Endothelial cell of umbilical vein (primary cell): Measurements from ENCODE around the gene LTB4R. TPM values are rescaled to one million over a fixed set of nuclear protein-coding genes. Genes with fewer than 3 reads are reported as not detected.

ENCODE experiments used
- BruUV-seq: library from RNA; stranded (reverse); fragments of 400-500 nt; replicated peaks from 2 replicates; lab custom pipeline; 2021; lab: Mats Ljungman, UMichigan
- CTCF ChIA-PET: fragments of 300-600, 350-600 bp; sonication (Branson Sonifier 250); formaldehyde crosslinking; loops from one replicate; lab custom pipeline; 2021; ENCODE audit warnings: antibody characterized with exemption, inconsistent platforms; lab: Charles Lee
- POLR2A ChIA-PET: fragments of 300-600, 350-600 bp; sonication (Branson Sonifier 250); formaldehyde crosslinking; loops from one replicate; lab custom pipeline; 2021; ENCODE audit warnings: antibody characterized with exemption, inconsistent platforms; lab: Charles Lee
- DNase-seq: peaks from one replicate; pipeline ENCODE4 v3.0.0-alpha.2; 2011; ENCODE audit warnings: low read depth, low spot score
- FAIRE-seq: peaks from 2 replicates; lab custom pipeline; 2011; peaks lifted over from hg19 to GRCh38; lab: Jason Lieb, UNC
- H2AFZ ChIP-seq: 2 replicates; pipeline ENCODE4 v1.6.0; 2012; ENCODE audit warnings: low read depth, low read length, control low read depth, inconsistent platforms
- H3K27ac ChIP-seq: 2 replicates; pipeline ENCODE4 v1.5.1; 2011; ENCODE audit warnings: low read depth, mild to moderate bottlenecking, control low read depth, low read length, moderate library complexity; ENCODE audit not compliant: insufficient read depth
- H3K27me3 ChIP-seq, 2 experiments: 2 replicates each; pipeline versions ENCODE4 v1.6.0 to v1.6.1; 2011; ENCODE audit warnings: low read length in 2 of 2, mixed read lengths in 1 of 2; ENCODE audit not compliant: control insufficient read depth in 2 of 2, insufficient read depth in 2 of 2
- H3K36me3 ChIP-seq, 2 experiments: 2 replicates in 1 of 2; 3 replicates in 1 of 2; pipeline ENCODE4 v1.5.1; 2011; ENCODE audit warnings: low read length in 2 of 2, mild to moderate bottlenecking in 1 of 2, moderate library complexity in 1 of 2; ENCODE audit not compliant: control insufficient read depth in 2 of 2, insufficient read depth in 2 of 2; ENCODE audit errors: extremely low read depth in 1 of 2
- H3K4me1 ChIP-seq: 3 replicates; pipeline ENCODE4 v1.5.1; 2011; ENCODE audit warnings: mild to moderate bottlenecking, low read length; ENCODE audit not compliant: control insufficient read depth, insufficient read depth; ENCODE audit errors: extremely low read depth
- H3K4me2 ChIP-seq: 2 replicates; pipeline ENCODE4 v1.6.1; 2011; ENCODE audit warnings: low read length, control low read depth, mixed read lengths; ENCODE audit not compliant: insufficient read depth
- H3K4me3 ChIP-seq, 3 experiments: fragments of 200-600 bp in 1 of 3; sonication (generic), shearing (Covaris generic) in 1 of 3; replicated peaks in 1 of 3; 2 replicates each; pipeline ENCODE4 v1.5.1; 2011 to 2016; ENCODE audit warnings: control low read depth in 3 of 3, low read length in 3 of 3, mild to moderate bottlenecking in 2 of 3, inconsistent platforms in 1 of 3, low read depth in 1 of 3, moderate library complexity in 1 of 3; ENCODE audit not compliant: insufficient read depth in 1 of 3
- H3K79me2 ChIP-seq: 2 replicates; pipeline ENCODE4 v1.6.0; 2012; ENCODE audit warnings: low read length, inconsistent platforms; ENCODE audit not compliant: control insufficient read depth, insufficient read depth
- H3K9ac ChIP-seq: replicated peaks from 2 replicates; pipeline ENCODE3; 2011; ENCODE audit warnings: low read length, control low read depth; ENCODE audit not compliant: insufficient read depth; ENCODE audit errors: extremely low read depth
- H3K9me1 ChIP-seq: replicated peaks from 3 replicates; pipeline ENCODE4 v1.6.0; 2011; ENCODE audit warnings: mild to moderate bottlenecking, low read length; ENCODE audit not compliant: control insufficient read depth, insufficient read depth; ENCODE audit errors: extremely low read depth
- H3K9me3 ChIP-seq: replicated peaks from 2 replicates; pipeline ENCODE4 v1.5.1; 2012; ENCODE audit warnings: low read length, inconsistent platforms; ENCODE audit not compliant: control insufficient read depth, insufficient read depth
- H4K20me1 ChIP-seq: replicated peaks from 2 replicates; pipeline ENCODE3; 2011; ENCODE audit warnings: mild to moderate bottlenecking, low read length; ENCODE audit not compliant: control insufficient read depth, insufficient read depth; ENCODE audit errors: extremely low read depth
- CTCF ChIP-seq, 2 donors: IDR thresholded peaks; 1 replicate in 1 of 2; 2 replicates in 1 of 2; pipeline ENCODE4 v1.5.1; 2011; ENCODE audit warnings: low read length in 2 of 2, mild to moderate bottlenecking in 2 of 2, moderate library complexity in 2 of 2, control low read depth in 1 of 2, inconsistent platforms in 1 of 2, low read depth in 1 of 2; ENCODE audit not compliant: insufficient read depth in 1 of 2; ENCODE audit errors: extremely low read depth in 1 of 2
- EZH2 ChIP-seq: IDR thresholded peaks from 2 replicates; pipeline ENCODE4 v1.6.1; 2012; ENCODE audit warnings: borderline replicate concordance, low read depth, mild to moderate bottlenecking, moderate library complexity, low read length, inconsistent platforms; ENCODE audit not compliant: severe bottlenecking
- FOS ChIP-seq: IDR thresholded peaks from 2 replicates; pipeline ENCODE4 v1.6.1; 2011; ENCODE audit warnings: mild to moderate bottlenecking, low read length, moderate library complexity, borderline replicate concordance; ENCODE audit not compliant: insufficient read depth
- GATA2 ChIP-seq: IDR thresholded peaks from 2 replicates; pipeline ENCODE4 v1.7.0; 2011; ENCODE audit warnings: low read depth, mild to moderate bottlenecking, moderate library complexity, mixed read lengths, low read length; ENCODE audit not compliant: insufficient read length, insufficient read depth
- MAX ChIP-seq: IDR thresholded peaks from 2 replicates; pipeline ENCODE4 v1.6.1; 2011; ENCODE audit not compliant: insufficient read depth, insufficient read length
- MYC ChIP-seq: IDR thresholded peaks from one replicate; pipeline ENCODE4 v1.6.1; 2011; ENCODE audit warnings: mild to moderate bottlenecking, low read depth, low read length
- POLR2AphosphoS5 ChIP-seq: IDR thresholded peaks from 2 replicates; pipeline ENCODE4 v1.6.1; 2012; ENCODE audit warnings: low read depth, mild to moderate bottlenecking, control low read depth, low read length, moderate library complexity; ENCODE audit not compliant: insufficient read depth
- dilution Hi-C: fragments of 300-500 bp; cut with MboI; formaldehyde crosslinking; loops from one replicate; pipeline ENCODE4 v1.15.0; 2019; ENCODE audit warnings: low sequenced_read_pairs; ENCODE audit not compliant: extremely low pct_ligation_motif_present
- intact Hi-C: fragments of 100-400 bp; cut with micrococcal nuclease; formaldehyde crosslinking; loops from one replicate; pipeline ENCODE4 v1.10.0; 2022
- polyA plus RNA-seq, 4 experiments: library from polyadenylated mRNA; depleted of rRNA in 3 of 4; stranded (reverse) in 3 of 4; unstranded in 1 of 4; fragments of >200 nt; gene quantifications; 2 replicates each; pipeline versions ENCODE4 v1.2.1 to v1.2.3, GENCODE V29; 2011 to 2012; ENCODE audit warnings: missing spikeins in 1 of 4
- total RNA-seq: library from RNA; stranded (reverse); gene quantifications from 2 replicates; pipeline ENCODE4 v1.2.3, GENCODE V29; 2021

LTB4R gene
- total and polyA plus RNA-seq, 2 donors (not counting 3 experiments of a cell fraction or from before 2014, with no cell fraction given), result 9.1 to 10.5 TPM

DNA sequence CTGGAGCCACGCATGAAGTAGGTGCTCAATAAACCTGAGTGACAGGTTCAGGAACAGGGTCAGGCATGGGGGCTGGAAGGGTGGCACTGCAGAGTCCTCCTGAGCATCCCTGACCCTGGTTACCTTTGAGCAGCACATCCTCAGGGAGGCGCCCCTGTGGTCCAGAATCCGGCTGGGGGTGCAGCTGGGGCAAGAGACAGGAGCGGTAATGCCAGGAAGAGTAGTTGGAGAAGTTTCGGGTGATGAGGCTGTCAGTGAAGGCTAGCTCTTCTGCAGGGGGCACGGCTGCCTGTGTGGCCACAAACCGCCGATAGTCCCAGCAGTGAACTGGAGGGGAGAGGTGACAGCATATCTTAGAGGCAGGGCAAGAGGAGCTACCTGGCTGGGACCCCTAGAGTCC, 41.9 kb upstream of the LTB4R start:
- DNase-seq (no peak), FAIRE-seq (no peak)
- H3K36me3 ChIP-seq, result peaks cover 2 to 21% of the 10 kb centered on the region in 2 experiments
- no peak overlapping the region for H3K4me3 ChIP-seq
- no peaks in the 10 kb centered on the region for H3K9me3 ChIP-seq
- H3K9me1 ChIP-seq, result no peaks in the 10 kb centered on the region
- H3K4me1 ChIP-seq, result peaks cover 9% of the 10 kb centered on the region
- no peak for TF ChIP-seq EZH2
- TF ChIP-seq GATA2, result no peak
- no peak for TF ChIP-seq FOS
- no peak for TF ChIP-seq POLR2AphosphoS5
- no peak for TF ChIP-seq MAX
- no peak for TF ChIP-seq MYC
- TF ChIP-seq CTCF (IDR thresholded peaks at IDR 0.05; ENCODE audit: extremely low read depth in 1 of 2, insufficient read depth in 1 of 2, low read depth in 1 of 2, low read length in 2 of 2), result no peak
- H3K9ac ChIP-seq, result no peak overlapping the region
- no peaks in the 10 kb centered on the region for H3K79me2 ChIP-seq
- H4K20me1 ChIP-seq, result no peaks in the 10 kb centered on the region
- ChIA-PET POLR2A (interaction anchor here (1.0 kb wide), 1 partner anchor 27 kb away, joined by 3 read pairs; the partner anchor contains the start of gene TINF2), CTCF (interaction anchor here (1.5 to 1.8 kb wide), 3 partner anchors 27 to 54 kb away, joined by 5 to 7 read pairs (median 6); partner anchors contain the start of genes MDP1 and TINF2)
- BruUV-seq, result no TSS peak
- no peak overlapping the region for H2AFZ ChIP-seq
- no peak overlapping the region for H3K27ac ChIP-seq
- no peak overlapping the region for H3K4me2 ChIP-seq
- dilution Hi-C loops (no loop called here), intact Hi-C loops (no loop called here)
- no peaks in the 10 kb centered on the region for H3K27me3 ChIP-seq
